ENCODE data around the gene NT5C2.

- TF ChIP-seq EZH2 (IDR thresholded peaks at IDR 0.05; ENCODE audit: low read length, unreplicated experiment) (no peak), EZH2phosphoT487 (IDR thresholded peaks at IDR 0.05; ENCODE audit: borderline replicate concordance, low read length) (no peak), CTCF (conservative IDR thresholded peaks at IDR 0.05; ENCODE audit: low read depth, low read length) (no peak)
Observed at GRCh38 chr10:103120546-103120945, 72.5 kb downstream of the NT5C2 start.

Data from PC-3 (cell line).